Nephron progenitor cell (in vitro differentiated cells): Measurements from ENCODE around the gene FRMD5.

ENCODE experiments used
- DNase-seq: peaks from one replicate; pipeline ENCODE4 v3.0.0; 2021
- H3K27ac Mint-ChIP-seq: 2 replicates; pipeline ENCODE4 v1.8.0; 2021; ENCODE audit warnings: mild to moderate bottlenecking, moderate library complexity, mixed read lengths
- H3K27me3 Mint-ChIP-seq: 2 replicates; pipeline ENCODE4 v1.8.0; 2021; ENCODE audit warnings: mild to moderate bottlenecking, low read depth, mixed read lengths; ENCODE audit not compliant: poor library complexity
- H3K36me3 Mint-ChIP-seq: 2 replicates; pipeline ENCODE4 v1.8.0; 2021; ENCODE audit warnings: low read depth, mixed read lengths
- H3K4me1 Mint-ChIP-seq: 2 replicates; pipeline ENCODE4 v1.8.0; 2021; ENCODE audit warnings: mixed read lengths
- H3K4me3 Mint-ChIP-seq: 2 replicates; pipeline ENCODE4 v1.8.0; 2021; ENCODE audit warnings: mild to moderate bottlenecking, moderate library complexity, mixed read lengths
- H3K9me3 Mint-ChIP-seq: 2 replicates; pipeline ENCODE4 v1.8.0; 2021; ENCODE audit warnings: mild to moderate bottlenecking, moderate library complexity, mixed read lengths
- CTCF ChIP-seq: fragments of 200-600 bp; sonication (generic); IDR thresholded peaks from 2 replicates; pipeline ENCODE4 v1.5.0; 2021; ENCODE audit warnings: antibody characterized with exemption

Gene FRMD5

GRCh38 chr15:44093836-44094235 is 101.2 kb downstream of the FRMD5 start:
- Mint-ChIP-seq H3K36me3 (no peaks in the 10 kb centered on the region), H3K27ac (no peak overlapping the region), H3K4me1 (no peaks in the 10 kb centered on the region), H3K9me3 (no peaks in the 10 kb centered on the region), H3K4me3 (no peak overlapping the region), H3K27me3 (peaks cover 3% of the 10 kb centered on the region)
- TF ChIP-seq CTCF = no peak
- DNase-seq = no peak

- Mint-ChIP-seq H3K27me3 (peaks cover 3% of the 10 kb centered on the region), H3K27ac (no peak overlapping the region), H3K9me3 (no peaks in the 10 kb centered on the region), H3K36me3 (no peaks in the 10 kb centered on the region), H3K4me1 (no peaks in the 10 kb centered on the region), H3K4me3 (no peak overlapping the region)
- no peak for TF ChIP-seq CTCF
- no peak for DNase-seq
Observed at GRCh38 chr15:44092221-44092620, 102.8 kb downstream of the FRMD5 start.

GRCh38 chr15:44087578-44088465 is 107.2 kb downstream of the FRMD5 start:
- no peak overlapping the region for H3K4me3 Mint-ChIP-seq

GRCh38 chr15:44084770-44085169 is 110.3 kb downstream of the FRMD5 start:
- Mint-ChIP-seq H3K4me3 (no peak overlapping the region), H3K27me3 (peaks cover 7% of the 10 kb centered on the region), H3K9me3 (no peaks in the 10 kb centered on the region), H3K27ac (no peak overlapping the region), H3K36me3 (no peaks in the 10 kb centered on the region), H3K4me1 (no peaks in the 10 kb centered on the region)
- DNase-seq = no peak
- TF ChIP-seq CTCF = no peak

More at GRCh38 chr15:44087578-44088465, 107.2 kb downstream of the FRMD5 start:
- no peak for TF ChIP-seq CTCF
- Mint-ChIP-seq H3K4me1 (no peaks in the 10 kb centered on the region), H3K36me3 (no peaks in the 10 kb centered on the region), H3K27me3 (peaks cover 7% of the 10 kb centered on the region), H3K9me3 (no peaks in the 10 kb centered on the region), H3K27ac (no peak overlapping the region)
- DNase-seq = no peak

- Mint-ChIP-seq H3K36me3 (no peaks in the 10 kb centered on the region), H3K4me3 (no peak overlapping the region), H3K27me3 (peaks cover 7% of the 10 kb centered on the region), H3K9me3 (no peaks in the 10 kb centered on the region), H3K4me1 (no peaks in the 10 kb centered on the region), H3K27ac (no peak overlapping the region)
- TF ChIP-seq CTCF = no peak
- DNase-seq = no peak
Observed at GRCh38 chr15:44084171-44084570, 110.9 kb downstream of the FRMD5 start.
